Mesendoderm (in vitro differentiated cells): ENCODE results near the gene SHANK3.

Experiments
- DNase-seq: peaks from one replicate; pipeline ENCODE4 v3.0.0; 2013
- H2AK5ac ChIP-seq: 2 replicates; pipeline ENCODE4 v1.6.1; 2013; ENCODE audit warnings: low read length, inconsistent platforms
- H2BK120ac ChIP-seq: 2 replicates; pipeline ENCODE4 v1.6.1; 2013; ENCODE audit warnings: low read depth, mild to moderate bottlenecking, low read length, moderate library complexity, mixed read lengths
- H2BK15ac ChIP-seq: replicated peaks from 2 replicates; pipeline ENCODE4 v1.6.1; 2013; ENCODE audit warnings: low read depth, mild to moderate bottlenecking, moderate library complexity
- H2BK5ac ChIP-seq: 2 replicates; pipeline ENCODE4 v1.6.1; 2013; ENCODE audit warnings: low read length, inconsistent platforms
- H3K18ac ChIP-seq: 2 replicates; pipeline ENCODE4 v1.6.1; 2013; ENCODE audit warnings: mild to moderate bottlenecking, low read length, mixed read lengths
- H3K23ac ChIP-seq: one replicate; pipeline ENCODE4 v1.6.1; 2013; ENCODE audit warnings: low read length
- H3K27ac ChIP-seq: 2 replicates; pipeline ENCODE4 v1.5.1; 2013; ENCODE audit warnings: low read depth, mild to moderate bottlenecking, inconsistent platforms, low read length, moderate library complexity
- H3K27me3 ChIP-seq: 2 replicates; pipeline ENCODE4 v1.6.1; 2013; ENCODE audit warnings: low read length, control low read depth, mild to moderate bottlenecking, inconsistent platforms; ENCODE audit not compliant: insufficient read depth, poor library complexity
- H3K36me3 ChIP-seq: 2 replicates; pipeline ENCODE4 v1.6.1; 2013; ENCODE audit warnings: low read length, inconsistent platforms; ENCODE audit not compliant: control insufficient read depth, insufficient read depth
- H3K4ac ChIP-seq: one replicate; pipeline ENCODE4 v1.6.1; 2013; ENCODE audit warnings: low read depth, mild to moderate bottlenecking, low read length, moderate library complexity
- H3K4me1 ChIP-seq: 2 replicates; pipeline ENCODE4 v1.6.1; 2013; ENCODE audit warnings: low read depth, low read length, inconsistent platforms; ENCODE audit not compliant: control insufficient read depth
- H3K4me2 ChIP-seq: 2 replicates; pipeline ENCODE4 v1.6.1; 2013; ENCODE audit warnings: low read length
- H3K4me3 ChIP-seq: 2 replicates; pipeline ENCODE4 v1.5.1; 2013; ENCODE audit warnings: mild to moderate bottlenecking, low read length
- H3K56ac ChIP-seq: one replicate; pipeline ENCODE4 v1.6.1; 2013; ENCODE audit warnings: low read length
- H3K79me1 ChIP-seq: 2 replicates; pipeline ENCODE4 v1.6.1; 2013; ENCODE audit warnings: low read length, inconsistent platforms
- H3K79me2 ChIP-seq: 2 replicates; pipeline ENCODE4 v1.6.1; 2013; ENCODE audit warnings: mild to moderate bottlenecking, low read length; ENCODE audit not compliant: control insufficient read depth, insufficient read depth
- H3K9ac ChIP-seq: 2 replicates; pipeline ENCODE4 v1.6.1; 2013; ENCODE audit warnings: low read length, inconsistent platforms
- H4K5ac ChIP-seq: one replicate; pipeline ENCODE4 v1.6.1; 2013; ENCODE audit warnings: low read length
- H4K8ac ChIP-seq: one replicate; pipeline ENCODE4 v1.6.1; 2013; ENCODE audit warnings: low read depth, mild to moderate bottlenecking, control low read depth, low read length, moderate library complexity
- WGBS: extraction: QIAGEN DNeasy Blood & Tissue Kit; methylation state at CpG from one replicate; pipeline ENCODE4 v1.1.7; 2013; ENCODE audit warnings: low lambda C conversion rate, missing lambda C conversion rate; ENCODE audit not compliant: insufficient coverage; ENCODE audit errors: extremely low coverage; 5-methylcytosine and 5-hydroxymethylcytosine counted together

SHANK3 gene

GRCh38 chr22:50716290-50717024 is 43.8 kb downstream of the SHANK3 start:
- Histone ChIP-seq H2BK5ac (no peak overlapping the region), H3K36me3 (no peaks in the 10 kb centered on the region), H3K56ac (no peak overlapping the region), H3K27ac (no peak overlapping the region), H3K4me3 (no peak overlapping the region), H3K18ac (no peak overlapping the region), H4K5ac (no peak overlapping the region), H3K4me2 (no peak overlapping the region), H2AK5ac (no peak overlapping the region), H2BK120ac (no peak overlapping the region), H3K27me3 (peaks cover 23% of the 10 kb centered on the region), H3K4me1 (no peaks in the 10 kb centered on the region), H3K4ac (no peak overlapping the region), H4K8ac (no peak overlapping the region), H3K9ac (no peak overlapping the region), H3K79me2 (no peaks in the 10 kb centered on the region), H3K23ac (no peak overlapping the region), H2BK15ac (no peak overlapping the region), H3K79me1 (no peaks in the 10 kb centered on the region)
- no CpG with 5 or more reads among the region's 13 CpGs for WGBS
- DNase-seq: no peak

- H3K9ac ChIP-seq: no peak overlapping the region
- H2BK5ac ChIP-seq: no peak overlapping the region
- no peak overlapping the region for H3K27ac ChIP-seq
- no peak overlapping the region for H3K4me3 ChIP-seq
- no peak overlapping the region for H3K23ac ChIP-seq
- no CpG with 5 or more reads among the region's 10 CpGs for WGBS
- H2BK15ac ChIP-seq: no peak overlapping the region
- no peak overlapping the region for H3K56ac ChIP-seq
- H3K36me3 ChIP-seq: no peaks in the 10 kb centered on the region
- no peak for DNase-seq
- no peak overlapping the region for H2BK120ac ChIP-seq
- no peak overlapping the region for H4K8ac ChIP-seq
- H3K4me1 ChIP-seq: no peaks in the 10 kb centered on the region
- H3K79me2 ChIP-seq: no peaks in the 10 kb centered on the region
- no peaks in the 10 kb centered on the region for H3K79me1 ChIP-seq
- no peak overlapping the region for H3K18ac ChIP-seq
- H3K27me3 ChIP-seq: peaks cover 23% of the 10 kb centered on the region
- H4K5ac ChIP-seq: no peak overlapping the region
- no peak overlapping the region for H3K4ac ChIP-seq
- no peak overlapping the region for H2AK5ac ChIP-seq
- no peak overlapping the region for H3K4me2 ChIP-seq
Observed at GRCh38 chr22:50717709-50718351, 45.2 kb downstream of the SHANK3 start.

- no peak overlapping the region for H3K4me2 ChIP-seq
- no peak overlapping the region for H2BK5ac ChIP-seq
- H3K27ac ChIP-seq: no peak overlapping the region
- no peak overlapping the region for H3K4me3 ChIP-seq
- no peaks in the 10 kb centered on the region for H3K79me2 ChIP-seq
- no peak overlapping the region for H4K8ac ChIP-seq
- no peak overlapping the region for H3K23ac ChIP-seq
- no peak overlapping the region for H3K56ac ChIP-seq
- H2AK5ac ChIP-seq: no peak overlapping the region
- H3K27me3 ChIP-seq: peaks cover 23% of the 10 kb centered on the region
- H3K9ac ChIP-seq: no peak overlapping the region
- H3K4me1 ChIP-seq: no peaks in the 10 kb centered on the region
- no peaks in the 10 kb centered on the region for H3K36me3 ChIP-seq
- no peak overlapping the region for H2BK15ac ChIP-seq
- no peak overlapping the region for H3K18ac ChIP-seq
- H2BK120ac ChIP-seq: no peak overlapping the region
- no CpG with 5 or more reads among the region's 10 CpGs for WGBS
- H3K4ac ChIP-seq: no peak overlapping the region
- no peaks in the 10 kb centered on the region for H3K79me1 ChIP-seq
- no peak for DNase-seq
- no peak overlapping the region for H4K5ac ChIP-seq
Observed at GRCh38 chr22:50718352-50718709, 45.7 kb downstream of the SHANK3 start.

- no peak overlapping the region for H2AK5ac ChIP-seq
- H3K27ac ChIP-seq: no peak overlapping the region
- no peak overlapping the region for H3K18ac ChIP-seq
- no peak overlapping the region for H3K4me3 ChIP-seq
- no peak overlapping the region for H3K4ac ChIP-seq
- WGBS: no CpG with 5 or more reads among the region's 40 CpGs
- H3K79me2 ChIP-seq: no peaks in the 10 kb centered on the region
- H3K4me2 ChIP-seq: no peak overlapping the region
- H2BK5ac ChIP-seq: no peak overlapping the region
- H4K5ac ChIP-seq: no peak overlapping the region
- H3K27me3 ChIP-seq: peaks cover 23% of the 10 kb centered on the region
- no peak overlapping the region for H2BK120ac ChIP-seq
- H4K8ac ChIP-seq: no peak overlapping the region
- H2BK15ac ChIP-seq: no peak overlapping the region
- no peaks in the 10 kb centered on the region for H3K4me1 ChIP-seq
- no peak overlapping the region for H3K56ac ChIP-seq
- no peaks in the 10 kb centered on the region for H3K79me1 ChIP-seq
- H3K36me3 ChIP-seq: no peaks in the 10 kb centered on the region
- H3K23ac ChIP-seq: no peak overlapping the region
- DNase-seq: no peak
- no peak overlapping the region for H3K9ac ChIP-seq
Observed at GRCh38 chr22:50719814-50720300, 47.2 kb downstream of the SHANK3 start.

- no CpG with 5 or more reads among the region's 132 CpGs for WGBS
- Histone ChIP-seq H2BK15ac (no peak overlapping the region), H3K27ac (no peak overlapping the region), H3K79me2 (no peaks in the 10 kb centered on the region), H4K5ac (no peak overlapping the region), H2AK5ac (no peak overlapping the region), H3K27me3 (peaks cover 23% of the 10 kb centered on the region), H3K79me1 (no peaks in the 10 kb centered on the region), H3K4me2 (peak overlapping the region; percentile 13), H2BK5ac (no peak overlapping the region), H3K4me3 (no peak overlapping the region), H3K4me1 (no peaks in the 10 kb centered on the region), H3K56ac (no peak overlapping the region), H3K4ac (no peak overlapping the region), H4K8ac (no peak overlapping the region), H3K18ac (no peak overlapping the region), H3K36me3 (no peaks in the 10 kb centered on the region), H3K9ac (no peak overlapping the region), H2BK120ac (no peak overlapping the region), H3K23ac (no peak overlapping the region)
- DNase-seq: peak; percentile 6
Observed at GRCh38 chr22:50720301-50721256, 48.0 kb downstream of the SHANK3 start.
